CD4-positive, CD25-positive, alpha-beta regulatory T cell (primary cell): Measurements from ENCODE around the gene AKIP1. TPM values are rescaled to one million over a fixed set of nuclear protein-coding genes. Genes with fewer than 3 reads are reported as not detected.
"Not testable (repeated sequence)": the region's sequence is repeated elsewhere in the genome, so short reads cannot be mapped to it uniquely, and the experiment has no call there.

Source experiments
- ATAC-seq, 2 donors: fragments of 150-1000 bp; cut with Tn5 transposase; one replicate each; pipeline ENCODE4 v1.10.0; 2021; ENCODE audit warnings: low read depth in 2 of 2, moderate number of reproducible peaks in 2 of 2, moderate library complexity in 1 of 2
- DNase-seq, 3 donors: peaks; one replicate each; pipeline versions ENCODE4 v3.0.0 to v3.0.0-alpha.2; 2012 to 2022; ENCODE audit warnings: mixed read lengths in 1 of 3
- H3K27ac ChIP-seq: one replicate; pipeline ENCODE4 v1.7.0; 2013; ENCODE audit warnings: mild to moderate bottlenecking, low read length; ENCODE audit not compliant: insufficient read depth, poor library complexity, severe bottlenecking
- H3K27me3 ChIP-seq: one replicate; pipeline ENCODE4 v1.7.0; 2013; ENCODE audit warnings: low read length; ENCODE audit not compliant: control insufficient read depth, insufficient read depth
- H3K36me3 ChIP-seq: one replicate; pipeline ENCODE4 v1.7.0; 2013; ENCODE audit warnings: mild to moderate bottlenecking, low read length, moderate library complexity; ENCODE audit not compliant: control insufficient read depth, insufficient read depth
- H3K4me1 ChIP-seq: 2 replicates; pipeline ENCODE4 v1.7.0; 2013; ENCODE audit warnings: mild to moderate bottlenecking, low read length; ENCODE audit not compliant: insufficient read depth, control insufficient read depth, poor library complexity, severe bottlenecking
- H3K4me3 ChIP-seq: one replicate; pipeline ENCODE4 v1.7.0; 2013; ENCODE audit warnings: low read depth, mild to moderate bottlenecking, low read length, moderate library complexity
- H3K9me3 ChIP-seq, 2 experiments: 1 replicate in 1 of 2; 2 replicates in 1 of 2; pipeline ENCODE4 v1.7.0; 2013; ENCODE audit warnings: low read length in 2 of 2, mild to moderate bottlenecking in 1 of 2, moderate library complexity in 1 of 2; ENCODE audit not compliant: control insufficient read depth in 2 of 2
- H3K27ac Mint-ChIP-seq, 3 donors: one replicate each; pipeline ENCODE4 v1.8.0; 2020 to 2022; ENCODE audit warnings: mild to moderate bottlenecking in 3 of 3, mixed read lengths in 3 of 3, moderate library complexity in 2 of 3
- H3K27me3 Mint-ChIP-seq: one replicate; pipeline ENCODE4 v1.8.0; 2022; ENCODE audit warnings: mild to moderate bottlenecking, mixed read lengths
- H3K36me3 Mint-ChIP-seq: one replicate; pipeline ENCODE4 v1.8.0; 2020; ENCODE audit warnings: mixed read lengths
- H3K4me1 Mint-ChIP-seq, 4 donors: one replicate each; pipeline ENCODE4 v1.8.0; 2020 to 2022; ENCODE audit warnings: mixed read lengths in 4 of 4, mild to moderate bottlenecking in 1 of 4
- H3K4me3 Mint-ChIP-seq, 4 donors: one replicate each; pipeline ENCODE4 v1.8.0; 2020 to 2022; ENCODE audit warnings: mild to moderate bottlenecking in 4 of 4, mixed read lengths in 4 of 4, moderate library complexity in 3 of 4
- H3K9me3 Mint-ChIP-seq, 7 donors: one replicate each; pipeline ENCODE4 v1.8.0; 2020 to 2022; ENCODE audit warnings: mixed read lengths in 7 of 7, mild to moderate bottlenecking in 3 of 7, moderate library complexity in 2 of 7
- polyA plus RNA-seq, 4 donors: library from polyadenylated mRNA; unstranded; fragments of 300-500 nt; fragmentation: Illumina TruSeq; gene quantifications; one replicate each; pipeline ENCODE4 v1.2.3, GENCODE V29; 2021
- total RNA-seq: library from RNA; stranded (reverse); gene quantifications from one replicate; pipeline ENCODE4 v1.2.3, GENCODE V29; 2022

The AKIP1 gene
- total and polyA plus RNA-seq, 5 donors from 2014 or later = 15.9 to 43.7 (median 32.9) TPM

DNA sequence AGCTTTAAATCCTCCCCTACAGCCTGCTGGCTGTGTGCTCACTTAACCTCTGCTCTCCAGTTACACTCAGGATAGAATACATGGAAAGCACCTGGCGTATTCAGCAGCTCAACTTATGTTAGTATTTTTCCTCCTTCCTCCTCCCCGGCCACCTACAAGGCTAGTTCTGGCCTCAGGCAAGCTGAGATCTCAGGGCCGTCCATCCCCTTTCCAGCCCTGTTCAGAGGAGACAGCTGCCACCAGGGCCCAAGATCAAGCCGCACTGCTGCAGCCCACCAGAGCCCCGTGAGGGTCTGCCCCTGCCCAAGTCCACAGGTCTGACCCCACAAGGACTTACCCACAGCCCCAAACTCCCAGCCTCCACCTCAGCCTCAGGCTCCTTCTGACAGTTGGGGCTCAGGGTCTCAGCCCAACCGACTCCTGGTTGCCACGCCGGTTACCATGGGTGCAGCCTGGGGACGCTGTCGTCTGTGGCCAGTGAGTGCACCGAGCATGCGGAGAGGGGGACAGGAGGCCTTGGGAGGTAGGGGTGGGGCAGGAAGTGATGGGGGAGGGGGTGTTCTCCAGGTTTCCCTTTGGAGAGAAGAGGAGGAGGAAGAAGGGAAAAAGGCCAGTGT lies 21.7 kb downstream of the AKIP1 start, which contains the start of gene C11orf16:
Gene C11orf16 (minus strand): TSS at position 384 of the 617 bp plus-strand sequence. CDS start 639 bp downstream, outside the sequence.
- H3K27me3 Mint-ChIP-seq = no peaks in the 10 kb centered on the region
- no peak within 1 kb of the TSS for H3K4me3 ChIP-seq
- no peaks in the 10 kb centered on the region for H3K4me1 Mint-ChIP-seq
- ATAC-seq = no peak
- no peaks in the 10 kb centered on the region for H3K36me3 ChIP-seq
- no peak within 1 kb of the TSS for H3K4me3 Mint-ChIP-seq
- no peaks in the 10 kb centered on the region for H3K9me3 Mint-ChIP-seq
- DNase-seq = no peak
- H3K9me3 ChIP-seq = no peaks in the 10 kb centered on the region
- H3K36me3 Mint-ChIP-seq = no peaks in the 10 kb centered on the region
- H3K27ac ChIP-seq = no peak within 1 kb of the TSS
- no peaks in the 10 kb centered on the region for H3K27me3 ChIP-seq
- peak within 1 kb of the TSS in 1 of 3 donors; percentile 4 for H3K27ac Mint-ChIP-seq
- no peaks in the 10 kb centered on the region for H3K4me1 ChIP-seq

DNA sequence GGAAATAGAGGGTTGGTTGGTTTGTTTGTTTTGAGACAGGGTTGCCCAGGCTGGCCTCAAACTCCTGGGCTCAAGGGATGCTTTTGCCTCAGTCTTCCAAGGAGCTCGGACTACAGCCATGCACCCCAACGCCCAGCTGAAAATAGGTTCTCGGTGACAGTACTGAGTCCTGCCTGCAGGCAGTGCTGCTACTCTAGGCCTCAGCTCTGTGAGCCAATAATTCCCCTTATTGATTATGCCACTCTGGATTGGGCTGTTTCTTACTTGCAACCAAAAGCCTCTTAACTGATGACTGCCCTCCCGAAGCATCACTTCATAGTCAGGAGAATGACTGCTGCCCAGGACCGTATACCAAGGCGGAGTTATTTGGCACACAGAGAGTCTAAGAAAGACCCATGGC lies 22.9 kb downstream of the AKIP1 start:
- no peaks in the 10 kb centered on the region for H3K9me3 Mint-ChIP-seq
- no peak overlapping the region for H3K4me3 Mint-ChIP-seq
- H3K36me3 Mint-ChIP-seq = no peaks in the 10 kb centered on the region
- Histone ChIP-seq H3K4me1 (no peaks in the 10 kb centered on the region), H3K9me3 (no peaks in the 10 kb centered on the region), H3K36me3 (no peaks in the 10 kb centered on the region), H3K4me3 (no peak overlapping the region), H3K27ac (no peak overlapping the region), H3K27me3 (no peaks in the 10 kb centered on the region)
- no peak for ATAC-seq
- no peak for DNase-seq
- no peak overlapping the region for H3K27ac Mint-ChIP-seq
- no peaks in the 10 kb centered on the region for H3K27me3 Mint-ChIP-seq
- H3K4me1 Mint-ChIP-seq = no peaks in the 10 kb centered on the region

DNA sequence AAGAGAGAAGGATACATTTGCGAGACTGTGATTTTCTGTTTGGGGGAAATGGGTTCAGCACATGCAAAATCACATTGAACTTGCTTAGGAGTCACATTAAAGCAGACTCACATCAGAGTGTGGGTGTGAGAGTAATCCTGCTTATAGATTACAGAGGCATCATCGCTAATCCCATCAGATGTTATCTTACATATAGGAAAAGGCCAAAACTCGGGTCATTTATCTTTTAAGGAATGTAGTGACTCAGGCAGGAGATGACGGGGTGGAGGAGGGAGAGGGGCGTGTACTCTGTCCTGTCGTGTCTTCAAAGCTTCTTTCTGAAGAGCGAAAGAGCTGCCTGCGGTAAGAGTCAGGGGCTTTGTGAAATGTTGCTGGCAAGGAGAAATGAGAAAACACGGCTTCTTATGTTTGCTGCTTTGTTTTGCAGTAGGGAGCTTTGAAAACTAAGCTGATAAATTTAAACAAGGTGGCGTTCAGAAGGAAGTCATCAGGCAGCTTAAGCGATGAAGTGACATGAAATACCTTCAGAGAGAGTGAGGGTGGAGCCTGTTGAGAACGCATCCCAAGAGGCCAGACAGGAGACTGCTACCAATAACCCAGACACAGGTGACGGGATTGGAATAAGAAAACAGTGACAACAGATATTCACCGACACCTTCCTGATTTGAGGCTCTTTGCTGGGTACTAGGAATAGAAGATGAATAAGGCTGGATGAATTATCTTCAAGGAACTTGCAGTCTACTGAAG lies 23.9 kb downstream of the AKIP1 start:
- H3K9me3 ChIP-seq = no peaks in the 10 kb centered on the region
- H3K9me3 Mint-ChIP-seq = no peaks in the 10 kb centered on the region
- no peaks in the 10 kb centered on the region for H3K27me3 Mint-ChIP-seq
- no peaks in the 10 kb centered on the region for H3K4me1 Mint-ChIP-seq
- no peaks in the 10 kb centered on the region for H3K36me3 Mint-ChIP-seq
- no peaks in the 10 kb centered on the region for H3K4me1 ChIP-seq
- peak overlapping the region in 1 of 4 donors; percentile 38 for H3K4me3 Mint-ChIP-seq
- H3K36me3 ChIP-seq = no peaks in the 10 kb centered on the region
- H3K27ac Mint-ChIP-seq = peak overlapping the region in 1 of 3 donors; percentile 50
- no peak for ATAC-seq
- H3K27me3 ChIP-seq = no peaks in the 10 kb centered on the region
- no peak overlapping the region for H3K27ac ChIP-seq
- no peak overlapping the region for H3K4me3 ChIP-seq
- no peak for DNase-seq

DNA sequence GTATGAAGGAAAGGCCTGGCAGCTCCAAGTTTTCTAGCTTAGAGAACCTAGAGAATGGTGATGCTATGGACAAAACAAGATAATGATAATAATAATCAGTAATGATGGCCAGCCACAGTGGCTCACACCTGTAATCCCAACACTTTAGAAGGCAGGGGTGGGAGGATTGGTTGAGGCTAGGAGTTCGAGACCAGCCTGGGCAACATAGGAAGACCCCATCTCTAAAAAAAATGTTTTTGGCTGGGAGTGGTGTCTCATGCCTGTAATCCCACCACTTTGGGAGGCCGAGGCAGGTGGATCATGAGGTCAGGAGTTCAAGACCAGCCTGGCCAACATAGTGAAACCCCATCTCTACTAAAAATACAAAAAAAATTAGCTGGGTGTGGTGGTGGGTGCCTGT lies 24.8 kb downstream of the AKIP1 start:
- ATAC-seq, H3K27ac Mint-ChIP-seq: not testable (repeated sequence)

DNA sequence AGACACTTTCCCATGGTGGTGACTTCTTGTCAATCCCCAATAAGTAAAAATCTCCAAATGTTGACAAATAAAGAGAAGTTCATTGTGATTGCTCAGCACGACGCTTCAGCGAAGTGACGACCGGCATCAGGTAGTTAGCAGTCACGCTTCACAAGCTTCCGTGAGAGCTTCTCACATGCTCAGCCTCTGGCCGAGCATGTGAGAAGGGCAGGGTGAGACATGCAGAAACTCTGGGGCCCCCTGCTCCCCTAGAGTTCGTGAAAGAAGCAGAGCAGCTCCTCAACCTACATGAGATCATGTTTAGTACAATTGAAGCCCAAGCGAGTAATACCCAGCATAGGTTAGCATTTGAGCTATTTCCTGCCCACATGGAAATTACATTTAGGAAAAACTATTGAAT lies 26.2 kb downstream of the AKIP1 start:
- Mint-ChIP-seq H3K9me3 (no peaks in the 10 kb centered on the region), H3K4me1 (no peaks in the 10 kb centered on the region), H3K36me3 (no peaks in the 10 kb centered on the region), H3K27ac (no peak overlapping the region), H3K27me3 (no peaks in the 10 kb centered on the region), H3K4me3 (no peak overlapping the region)
- no peak overlapping the region for H3K4me3 ChIP-seq
- H3K4me1 ChIP-seq = no peaks in the 10 kb centered on the region
- ATAC-seq (no peak), DNase-seq (no peak)
- H3K27ac ChIP-seq = no peak overlapping the region
- no peaks in the 10 kb centered on the region for H3K9me3 ChIP-seq
- no peaks in the 10 kb centered on the region for H3K27me3 ChIP-seq
- no peaks in the 10 kb centered on the region for H3K36me3 ChIP-seq

More for the DNA sequence above, 24.8 kb downstream of the AKIP1 start:
- not testable (repeated sequence) for H3K27me3 ChIP-seq, H3K4me1 ChIP-seq, H3K4me1 Mint-ChIP-seq, H3K36me3 ChIP-seq, DNase-seq, H3K4me3 ChIP-seq, H3K9me3 Mint-ChIP-seq, H3K36me3 Mint-ChIP-seq, H3K4me3 Mint-ChIP-seq, H3K9me3 ChIP-seq, H3K27ac ChIP-seq, H3K27me3 Mint-ChIP-seq

DNA sequence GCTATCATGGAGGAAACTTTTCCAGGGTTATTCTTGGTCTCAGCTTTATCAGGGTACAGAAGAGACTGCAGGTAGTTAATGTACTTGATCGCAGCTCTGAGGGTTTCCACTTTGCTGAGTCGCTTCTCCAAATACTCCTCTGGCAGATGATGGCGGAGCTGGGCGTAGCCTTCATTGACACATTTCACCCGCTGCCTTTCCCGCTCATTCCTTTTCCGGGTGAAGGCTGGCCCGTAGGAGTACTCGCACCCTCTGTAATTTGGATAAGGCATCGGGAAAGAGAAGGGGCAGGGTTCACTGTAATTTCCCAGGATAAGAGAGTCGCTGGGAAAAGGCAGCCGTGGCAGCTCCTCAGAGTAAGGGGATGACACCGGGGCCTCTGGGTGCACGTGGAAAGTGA lies 26.7 kb downstream of the AKIP1 start:
- ATAC-seq (no peak), DNase-seq (no peak)
- H3K4me1 ChIP-seq = no peaks in the 10 kb centered on the region
- Mint-ChIP-seq H3K27ac (no peak overlapping the region), H3K9me3 (no peaks in the 10 kb centered on the region), H3K4me1 (no peaks in the 10 kb centered on the region), H3K36me3 (no peaks in the 10 kb centered on the region), H3K27me3 (no peaks in the 10 kb centered on the region), H3K4me3 (no peak overlapping the region)
- H3K9me3 ChIP-seq = no peaks in the 10 kb centered on the region
- H3K36me3 ChIP-seq = no peaks in the 10 kb centered on the region
- H3K27me3 ChIP-seq = no peaks in the 10 kb centered on the region
- no peak overlapping the region for H3K27ac ChIP-seq
- H3K4me3 ChIP-seq = no peak overlapping the region

DNA sequence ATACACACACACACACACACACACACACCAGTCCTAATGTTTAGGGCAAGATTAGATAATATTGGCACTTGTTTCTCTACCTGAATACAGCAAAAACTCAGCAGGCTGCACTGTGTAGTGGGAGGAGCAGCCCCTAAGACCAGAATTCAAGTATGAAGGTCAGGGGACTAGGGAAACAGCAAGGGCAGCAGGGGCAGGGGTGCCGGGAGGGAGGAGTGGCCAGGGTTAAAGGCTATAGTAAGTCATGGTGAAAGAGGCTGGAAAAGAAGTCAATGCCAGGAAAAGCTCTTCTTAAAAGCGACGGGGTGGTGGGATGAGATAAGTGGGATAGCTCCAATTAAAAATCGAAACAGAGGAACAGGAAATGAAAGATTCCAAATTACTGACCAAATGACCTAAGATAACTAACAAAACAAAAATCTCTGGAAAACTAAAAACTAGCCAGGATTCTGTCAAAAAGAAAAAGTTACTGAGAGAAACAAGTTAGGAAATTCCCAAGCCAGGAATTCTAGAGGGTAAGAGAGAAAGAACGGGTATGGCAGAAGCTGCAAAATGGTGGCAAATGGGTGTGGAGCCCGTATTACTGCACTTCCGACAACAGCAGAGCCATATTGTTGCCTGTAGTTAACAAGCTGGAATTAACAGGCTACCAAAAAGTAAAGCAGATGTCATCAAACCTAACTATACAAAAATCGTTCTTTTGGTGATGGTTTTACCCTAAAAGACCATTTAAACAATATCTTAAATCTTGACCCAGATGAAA lies 30.5 kb downstream of the AKIP1 start:
- H3K27me3 Mint-ChIP-seq = no peaks in the 10 kb centered on the region
- no peak for ATAC-seq
- peaks cover 0 to 1% (median 0%) of the 10 kb centered on the region in 7 donors for H3K9me3 Mint-ChIP-seq
- Histone ChIP-seq H3K9me3 (no peaks in the 10 kb centered on the region), H3K4me3 (no peak overlapping the region), H3K36me3 (no peaks in the 10 kb centered on the region), H3K27ac (no peak overlapping the region), H3K4me1 (no peaks in the 10 kb centered on the region), H3K27me3 (no peaks in the 10 kb centered on the region)
- H3K27ac Mint-ChIP-seq = no peak overlapping the region
- no peak for DNase-seq
- no peak overlapping the region for H3K4me3 Mint-ChIP-seq
- H3K36me3 Mint-ChIP-seq = no peaks in the 10 kb centered on the region
- H3K4me1 Mint-ChIP-seq = no peaks in the 10 kb centered on the region
